T-helper 2 cell treated with Interferon-gamma antibody and Interleukin-4, amounts not matched to agents 100 ng/mL and 5 ng/mL, for 36 hours (primary cell): ENCODE measurements around the gene ATP1A4. TPM values are rescaled to one million over a fixed set of nuclear protein-coding genes. Genes with fewer than 3 reads are reported as not detected.
"Not testable (repeated sequence)": the region's sequence is repeated elsewhere in the genome, so short reads cannot be mapped to it uniquely, and the experiment has no call there.

Experiments used
- intact Hi-C: fragments of 100-400 bp; cut with micrococcal nuclease; formaldehyde crosslinking; loops from one replicate; pipeline ENCODE4 v1.15.1; 2023
- total RNA-seq: library from RNA; stranded (reverse); gene quantifications from 2 replicates; pipeline ENCODE4 v1.2.3, GENCODE V29; 2022

The ATP1A4 gene
- not detected in 2 replicates for total RNA-seq

GRCh38 chr1:160151303-160151702 is at the start of gene ATP1A4:
Gene ATP1A4, plus strand, starts transcription at chr1:160151603. Its CDS starts 438 bp downstream, at chr1:160152041.
- intact Hi-C loops, result no loop called here

- intact Hi-C loops, result loop anchor here (1.0 to 5.0 kb wide), 4 partner anchors 90 to 274 kb away; partner anchors contain the start of gene CASQ1
Observed at GRCh38 chr1:160101717-160102522, 49.5 kb upstream of the ATP1A4 start.

- intact Hi-C loops, result loop anchor here (5.0 kb wide), 1 partner anchor 88 kb away; the partner anchor contains the start of gene CASQ1
Observed at GRCh38 chr1:160103658-160104408, 47.6 kb upstream of the ATP1A4 start.

GRCh38 chr1:160104486-160104885 is 46.9 kb upstream of the ATP1A4 start:
- intact Hi-C loops, result loop anchor here (5.0 kb wide), 1 partner anchor 88 kb away; the partner anchor contains the start of gene CASQ1

- intact Hi-C loops, result no loop called here
Observed at GRCh38 chr1:160105155-160105554, 46.2 kb upstream of the ATP1A4 start.

DNA sequence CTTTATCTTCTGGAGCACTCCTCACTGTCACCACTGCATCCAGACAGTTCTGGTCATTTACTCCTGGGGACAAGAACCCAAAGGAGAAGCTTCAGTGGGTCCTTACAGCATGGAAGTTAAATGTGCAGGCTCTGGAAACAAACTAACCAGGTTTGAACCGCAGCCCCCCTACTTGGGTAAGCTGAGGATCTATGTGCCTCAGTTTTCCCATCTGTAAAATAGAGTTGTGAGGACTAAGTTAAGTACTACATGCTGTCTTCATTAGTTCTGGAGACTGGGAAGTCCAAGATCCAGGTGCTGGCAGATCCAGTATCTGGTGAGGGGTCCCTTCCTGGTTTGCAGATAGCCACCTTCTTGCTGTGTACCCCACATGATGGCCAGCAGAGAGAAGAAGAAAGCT is 43.9 kb upstream of the ATP1A4 start:
- intact Hi-C loops, result no loop called here

- intact Hi-C loops, result no loop called here
Observed at GRCh38 chr1:160108888-160109662, 42.3 kb upstream of the ATP1A4 start.

DNA sequence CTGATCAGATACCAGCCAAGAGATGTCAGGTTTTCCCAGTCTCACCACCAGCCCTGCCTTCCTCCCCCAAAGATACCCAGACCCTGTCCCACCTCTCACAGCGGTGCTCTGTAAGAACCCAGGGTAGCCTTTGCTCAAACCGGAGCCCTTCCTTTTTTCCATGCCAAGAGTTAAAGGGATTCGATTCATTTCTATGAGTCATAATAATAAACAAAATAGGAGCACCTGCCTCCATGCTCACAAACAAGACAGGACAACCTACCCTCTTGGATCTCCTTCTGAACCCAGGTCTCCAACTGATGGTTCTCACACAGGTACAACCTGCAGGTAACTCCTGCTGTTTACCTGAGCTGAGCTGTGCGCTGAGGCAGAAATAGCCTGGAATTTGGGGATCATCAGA is 41.7 kb upstream of the ATP1A4 start:
- intact Hi-C loops, result no loop called here

- intact Hi-C loops, result not testable (repeated sequence)
Observed at GRCh38 chr1:160111462-160111861, 39.9 kb upstream of the ATP1A4 start.

DNA sequence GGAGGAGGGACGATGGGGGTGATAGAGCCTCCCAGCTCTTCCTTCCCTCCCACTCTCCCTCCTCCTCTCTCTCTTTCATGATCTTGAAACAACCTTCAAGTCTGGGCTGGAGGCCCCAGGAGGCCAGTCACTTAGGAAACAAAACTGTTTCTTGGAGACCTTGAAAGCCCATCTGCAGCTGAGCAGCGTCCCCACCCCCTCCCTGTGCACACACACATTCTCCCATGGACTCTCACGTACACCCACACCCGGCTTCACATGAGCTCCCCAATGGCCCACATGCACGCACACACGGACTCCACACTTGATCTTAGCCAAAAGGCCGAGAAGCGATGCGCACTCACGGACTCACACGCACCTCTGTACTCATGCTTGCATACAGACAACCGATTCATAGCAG is 39.0 kb upstream of the ATP1A4 start:
- intact Hi-C loops, result no loop called here

- intact Hi-C loops, result no loop called here
Observed at GRCh38 chr1:160113407-160113806, 38.0 kb upstream of the ATP1A4 start.

DNA sequence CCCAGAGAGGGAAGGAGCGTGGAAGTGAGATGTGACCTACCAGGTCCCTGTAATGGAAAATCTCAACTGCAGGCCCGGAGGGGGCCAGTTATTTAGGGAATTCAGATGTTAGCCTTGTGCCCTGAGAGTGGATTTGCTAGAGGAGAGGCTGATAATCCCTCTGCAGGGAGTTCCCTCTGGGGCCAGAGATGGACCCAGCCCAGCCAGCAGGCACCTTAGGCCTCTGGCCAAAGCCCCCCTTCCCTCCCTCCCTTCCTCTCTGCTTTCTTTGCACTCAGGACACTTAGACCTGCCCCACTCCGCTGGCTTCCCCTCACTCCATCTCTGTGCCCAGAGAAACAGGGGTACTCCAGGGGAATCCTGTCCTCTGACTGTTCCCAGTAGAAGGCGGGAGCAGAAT is 37.3 kb upstream of the ATP1A4 start:
- intact Hi-C loops, result no loop called here

- intact Hi-C loops, result no loop called here
Observed at GRCh38 chr1:160115545-160116282, 35.7 kb upstream of the ATP1A4 start, which contains the start of gene ATP1A2. Gene ATP1A2, plus strand, starts transcription at chr1:160115759. Its CDS starts 103 bp downstream, at chr1:160115862.

GRCh38 chr1:160116283-160117147 is 34.9 kb upstream of the ATP1A4 start:
- intact Hi-C loops, result no loop called here

DNA sequence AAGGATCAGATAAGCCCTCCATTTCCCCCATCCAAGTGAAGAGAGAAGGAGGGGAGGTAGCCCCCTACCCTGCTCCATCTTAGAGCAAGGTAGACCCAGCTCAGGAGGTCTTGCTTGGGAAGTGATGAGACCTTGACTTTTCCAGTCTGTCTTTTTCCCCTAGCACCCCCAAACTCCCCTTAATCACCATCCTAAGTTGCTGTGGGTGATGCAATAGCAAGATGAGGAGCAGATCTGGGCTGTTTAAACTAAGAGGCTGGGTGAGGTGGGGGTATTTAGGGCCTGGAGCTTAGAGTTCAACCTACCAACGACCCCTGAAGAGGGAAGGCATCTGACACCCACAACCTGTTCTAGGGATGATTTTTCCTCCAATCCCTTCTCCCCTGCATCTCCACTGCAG is 34.1 kb upstream of the ATP1A4 start:
- intact Hi-C loops, result no loop called here

- intact Hi-C loops, result no loop called here
Observed at GRCh38 chr1:160117709-160118183, 33.7 kb upstream of the ATP1A4 start.

DNA sequence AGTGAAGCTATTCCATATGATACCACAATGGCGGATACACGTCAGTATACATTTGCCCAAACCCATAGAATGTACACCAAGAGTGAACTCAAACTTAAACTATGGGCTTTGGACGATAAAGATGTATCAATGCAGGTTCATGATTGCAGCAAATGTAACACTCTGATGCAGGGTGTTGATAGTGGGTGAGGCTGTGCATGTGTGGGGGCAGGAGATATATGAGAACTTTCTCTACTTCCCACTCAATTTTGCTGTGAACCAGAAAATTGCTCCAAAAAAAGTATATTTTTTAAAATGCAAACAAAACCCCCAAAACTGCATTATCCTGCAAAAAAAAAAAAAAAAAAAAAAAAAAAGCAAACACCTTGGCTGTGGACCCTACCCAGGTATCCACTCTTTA is 32.5 kb upstream of the ATP1A4 start:
- intact Hi-C loops, result no loop called here

DNA sequence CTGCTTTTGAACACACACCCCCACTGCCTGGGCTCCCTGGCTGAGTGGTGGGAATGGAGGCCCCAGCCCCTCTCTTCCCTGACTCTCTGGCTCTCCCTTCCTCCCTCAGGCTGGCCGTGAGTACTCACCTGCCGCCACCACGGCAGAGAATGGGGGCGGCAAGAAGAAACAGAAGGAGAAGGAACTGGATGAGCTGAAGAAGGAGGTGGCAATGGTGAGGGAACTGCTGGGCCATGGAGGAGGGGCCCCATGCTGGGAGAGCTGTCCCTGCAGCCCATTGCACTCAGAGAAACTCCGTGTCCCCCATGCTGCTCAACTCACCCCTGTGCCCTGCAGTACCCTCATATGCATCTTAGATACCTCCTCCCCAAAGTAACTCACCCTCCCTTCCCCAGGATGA is 30.6 kb upstream of the ATP1A4 start:
- intact Hi-C loops, result no loop called here

GRCh38 chr1:160121388-160121787 is 30.0 kb upstream of the ATP1A4 start:
- intact Hi-C loops, result no loop called here
